Ascending aorta (tissue), 2 donors: ENCODE results near the gene ABTB2. TPM values are rescaled to one million over a fixed set of nuclear protein-coding genes. Genes with fewer than 3 reads are reported as not detected.

Experiments
- DNase-seq, 2 donors: peaks; one replicate each; pipeline ENCODE4 v3.0.0-alpha.2; 2019; ENCODE audit warnings: low spot score in 2 of 2
- H3K27ac ChIP-seq, 2 donors: fragments of 200-600 bp; sonication (generic); one replicate each; pipeline ENCODE4 v1.5.1; 2016 to 2017; ENCODE audit warnings: mild to moderate bottlenecking in 1 of 2
- H3K27me3 ChIP-seq: fragments of 200-600 bp; sonication (generic); one replicate; pipeline ENCODE4 v1.5.1; 2017
- H3K36me3 ChIP-seq, 2 donors: fragments of 200-600 bp; sonication (generic); one replicate each; pipeline ENCODE4 v1.5.1; 2016
- H3K4me1 ChIP-seq, 2 donors: fragments of 200-600 bp; sonication (generic); one replicate each; pipeline ENCODE4 v1.5.1; 2016 to 2017; ENCODE audit warnings: mild to moderate bottlenecking in 1 of 2
- H3K4me3 ChIP-seq, 2 donors: fragments of 200-600 bp; sonication (generic); one replicate each; pipeline ENCODE4 v1.5.1; 2016 to 2017; ENCODE audit warnings: mild to moderate bottlenecking in 1 of 2
- H3K9me3 ChIP-seq, 2 donors: fragments of 200-600 bp; sonication (generic); one replicate each; pipeline ENCODE4 v1.5.1; 2016
- intact Hi-C: fragments of 100-400 bp; cut with DNase I; formaldehyde crosslinking; loops from one replicate; pipeline ENCODE4 v1.15.1; 2023
- total RNA-seq: library from RNA; depleted of rRNA; stranded (reverse); fragments of >200 nt; gene quantifications from one replicate; pipeline ENCODE4 v1.1.0, GENCODE V29; 2016
- TF ChIP-seq, protein P1 (sequence below), 3 experiments: fragments of 200-600 bp in 2 of 3; fragments of 450-650 bp in 1 of 3; sonication (generic) in 2 of 3; IDR thresholded peaks; one replicate each; pipeline ENCODE4 v1.5.1; 2016 to 2019; ENCODE audit warnings: antibody characterized with exemption in 3 of 3, mild to moderate bottlenecking in 1 of 3, moderate library complexity in 1 of 3

ABTB2 gene
- total RNA-seq, 1 donor from 2014 or later: 7.9 TPM

- no peaks in the 10 kb centered on the region for H3K9me3 ChIP-seq
- H3K27ac ChIP-seq: no peak overlapping the region
- no peak overlapping the region for H3K4me3 ChIP-seq
- H3K36me3 ChIP-seq: peaks cover 67 to 98% of the 10 kb centered on the region in 2 donors
- no peaks in the 10 kb centered on the region for H3K4me1 ChIP-seq
- intact Hi-C loops: no loop called here
- DNase-seq: no peak
- no peaks in the 10 kb centered on the region for H3K27me3 ChIP-seq
- TF ChIP-seq, protein P1, sequence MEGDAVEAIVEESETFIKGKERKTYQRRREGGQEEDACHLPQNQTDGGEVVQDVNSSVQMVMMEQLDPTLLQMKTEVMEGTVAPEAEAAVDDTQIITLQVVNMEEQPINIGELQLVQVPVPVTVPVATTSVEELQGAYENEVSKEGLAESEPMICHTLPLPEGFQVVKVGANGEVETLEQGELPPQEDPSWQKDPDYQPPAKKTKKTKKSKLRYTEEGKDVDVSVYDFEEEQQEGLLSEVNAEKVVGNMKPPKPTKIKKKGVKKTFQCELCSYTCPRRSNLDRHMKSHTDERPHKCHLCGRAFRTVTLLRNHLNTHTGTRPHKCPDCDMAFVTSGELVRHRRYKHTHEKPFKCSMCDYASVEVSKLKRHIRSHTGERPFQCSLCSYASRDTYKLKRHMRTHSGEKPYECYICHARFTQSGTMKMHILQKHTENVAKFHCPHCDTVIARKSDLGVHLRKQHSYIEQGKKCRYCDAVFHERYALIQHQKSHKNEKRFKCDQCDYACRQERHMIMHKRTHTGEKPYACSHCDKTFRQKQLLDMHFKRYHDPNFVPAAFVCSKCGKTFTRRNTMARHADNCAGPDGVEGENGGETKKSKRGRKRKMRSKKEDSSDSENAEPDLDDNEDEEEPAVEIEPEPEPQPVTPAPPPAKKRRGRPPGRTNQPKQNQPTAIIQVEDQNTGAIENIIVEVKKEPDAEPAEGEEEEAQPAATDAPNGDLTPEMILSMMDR (IDR thresholded peaks at IDR 0.05): no peak
These were observed 243.3 kb downstream of the ABTB2 start for GRCh38 chr11:34114471-34114870.

GRCh38 chr11:34114014-34114413, 243.8 kb downstream of the ABTB2 start:
- intact Hi-C loops: no loop called here
- Histone ChIP-seq H3K9me3 (no peaks in the 10 kb centered on the region), H3K4me3 (no peak overlapping the region), H3K27ac (no peak overlapping the region), H3K4me1 (no peaks in the 10 kb centered on the region), H3K36me3 (peaks cover 67 to 98% of the 10 kb centered on the region in 2 donors), H3K27me3 (no peaks in the 10 kb centered on the region)
- DNase-seq: no peak
- TF ChIP-seq, protein P1 (IDR thresholded peaks at IDR 0.05): no peak

- intact Hi-C loops: no loop called here
- TF ChIP-seq, protein P1 (IDR thresholded peaks at IDR 0.05): no peak
- Histone ChIP-seq H3K4me3 (no peak overlapping the region), H3K36me3 (peaks cover 44 to 84% of the 10 kb centered on the region in 2 donors), H3K4me1 (peaks cover 0 to 2% of the 10 kb centered on the region in 2 donors), H3K9me3 (no peaks in the 10 kb centered on the region), H3K27ac (no peak overlapping the region), H3K27me3 (no peaks in the 10 kb centered on the region)
- DNase-seq: no peak
These were observed 246.0 kb downstream of the ABTB2 start for GRCh38 chr11:34111722-34112270.

DNA sequence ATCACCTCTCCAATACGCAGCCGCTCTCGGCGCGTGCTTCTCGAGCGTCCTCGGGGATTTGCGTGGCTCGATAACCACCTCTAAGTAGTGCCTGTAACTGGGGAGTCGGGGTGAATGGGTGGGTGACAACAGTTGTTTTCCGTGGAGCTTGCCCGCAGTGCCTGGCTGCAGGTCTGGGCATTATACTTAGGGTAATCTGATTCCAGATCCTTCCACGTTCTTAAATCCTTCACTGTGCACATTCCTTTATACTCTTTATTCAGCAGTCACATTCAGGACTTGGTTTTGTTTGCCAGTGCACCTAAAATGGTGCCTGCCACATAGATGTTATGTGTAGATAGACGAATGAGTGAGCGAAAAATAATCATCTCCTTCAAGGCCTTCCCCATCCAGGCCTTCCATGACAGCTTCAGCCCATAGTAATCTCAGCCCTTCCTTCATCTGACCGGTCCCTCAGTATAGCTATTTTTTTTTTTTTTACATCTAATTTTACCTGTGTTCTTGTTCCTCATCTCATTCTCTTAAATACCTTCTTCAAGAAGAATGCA, 251.8 kb downstream of the ABTB2 start:
- Histone ChIP-seq H3K4me1 (peaks cover 4 to 5% of the 10 kb centered on the region in 2 donors), H3K27me3 (no peaks in the 10 kb centered on the region), H3K9me3 (no peaks in the 10 kb centered on the region), H3K27ac (peak overlapping the region; percentile 93 to 95), H3K36me3 (peaks cover 11 to 29% of the 10 kb centered on the region in 2 donors), H3K4me3 (peak overlapping the region; percentile 82 to 86)
- intact Hi-C loops: loop anchor here (1.0 to 10.0 kb wide), 6 partner anchors 55 to 945 kb away; partner anchors contain the start of genes ABTB2, APIP, CAPRIN1 and CAT
- DNase-seq: no peak
- TF ChIP-seq, protein P1 (IDR thresholded peaks at IDR 0.05): no peak

DNA sequence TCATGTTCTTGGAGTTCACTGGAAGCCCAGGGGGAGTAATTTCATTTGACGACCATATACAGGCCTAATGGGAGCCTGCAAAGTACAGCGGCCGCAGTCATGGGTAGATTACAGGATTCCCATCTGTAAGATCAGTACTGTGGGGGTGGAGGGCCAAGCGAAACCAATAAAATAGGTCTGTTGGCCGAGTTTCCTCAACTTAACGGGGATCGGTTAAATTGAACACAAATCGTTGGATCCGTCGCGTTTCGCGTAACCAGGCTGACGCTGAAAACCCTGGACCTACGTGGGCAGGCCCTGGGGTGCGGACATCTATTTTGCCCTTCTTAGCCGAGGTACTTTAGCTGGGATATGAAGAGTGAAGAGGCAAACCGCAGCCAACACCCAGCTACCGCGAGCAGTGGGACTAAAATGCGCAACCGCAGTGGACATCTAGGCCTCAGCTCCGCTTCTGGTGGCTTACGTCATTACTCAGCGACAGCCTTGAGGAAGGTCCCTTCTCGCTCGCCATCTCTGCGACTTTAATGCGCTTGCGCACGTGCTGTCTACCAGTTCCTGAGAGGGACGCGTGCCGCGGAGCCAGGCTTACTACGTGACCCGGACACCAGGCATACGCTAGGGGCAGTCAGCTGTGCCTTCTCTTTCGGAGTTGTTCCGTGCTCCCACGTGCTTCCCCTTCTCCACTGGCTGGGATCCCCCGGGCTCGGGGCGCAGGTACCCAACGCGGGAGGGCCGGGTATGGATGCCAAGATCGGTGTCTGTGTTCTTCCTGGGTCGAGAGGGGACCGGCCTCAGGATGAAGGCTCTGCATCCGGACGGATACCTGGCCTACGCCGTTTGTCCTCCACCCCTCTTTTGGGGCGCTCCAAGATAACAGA, 252.5 kb downstream of the ABTB2 start, which contains the start of gene NAT10:
Gene NAT10 (plus strand): TSS at position 551 of the 878 bp plus-strand sequence. CDS start 2,597 bp downstream, outside the sequence.
- Histone ChIP-seq H3K36me3 (peaks cover 17 to 28% of the 10 kb centered on the region in 2 donors), H3K4me1 (peaks cover 4 to 5% of the 10 kb centered on the region in 2 donors), H3K9me3 (no peaks in the 10 kb centered on the region), H3K4me3 (peak within 1 kb of the TSS; percentile 82 to 86), H3K27ac (peak within 1 kb of the TSS; percentile 93 to 95), H3K27me3 (no peaks in the 10 kb centered on the region)
- intact Hi-C loops: loop anchor here (1.0 to 10.0 kb wide), 6 partner anchors 54 to 945 kb away; partner anchors contain the start of genes ABTB2, APIP, CAPRIN1 and CAT
- TF ChIP-seq, protein P1 (IDR thresholded peaks at IDR 0.05): no peak
- peak; percentile 93 to 99 for DNase-seq
